GM21526 (cell line): ENCODE data around the gene CDC42BPB.

Experiments used
- ATAC-seq: cut with Tn5 transposase; IDR thresholded peaks from one replicate; pipeline ENCODE4 v1.9.1; 2021; ENCODE audit warnings: moderate library complexity; ENCODE audit not compliant: unreplicated experiment, low FRiP score

CDC42BPB gene

GRCh38 chr14:103000291-103000921 is 56.9 kb downstream of the CDC42BPB start:
- ATAC-seq = no peak

- ATAC-seq = no peak
These were observed 58.0 kb downstream of the CDC42BPB start for GRCh38 chr14:102999227-102999895.

GRCh38 chr14:102998393-102998792 is 59.0 kb downstream of the CDC42BPB start:
- no peak for ATAC-seq

- ATAC-seq = no peak
These were observed 60.4 kb downstream of the CDC42BPB start for GRCh38 chr14:102996941-102997340.

- no peak for ATAC-seq
These were observed 62.7 kb downstream of the CDC42BPB start for GRCh38 chr14:102994689-102995088.

GRCh38 chr14:102993523-102993922 is 63.8 kb downstream of the CDC42BPB start:
- no peak for ATAC-seq

GRCh38 chr14:102991376-102991775 is 66.0 kb downstream of the CDC42BPB start:
- no peak for ATAC-seq

- no peak for ATAC-seq
These were observed 69.3 kb downstream of the CDC42BPB start for GRCh38 chr14:102988054-102988453.

GRCh38 chr14:102986810-102987579 is 70.4 kb downstream of the CDC42BPB start:
- ATAC-seq = no peak

- peak; percentile 80 for ATAC-seq
These were observed 71.7 kb downstream of the CDC42BPB start for GRCh38 chr14:102985665-102986064.

- no peak for ATAC-seq
These were observed 72.8 kb downstream of the CDC42BPB start for GRCh38 chr14:102984336-102985102.

GRCh38 chr14:102983496-102983895 is 73.9 kb downstream of the CDC42BPB start:
- no peak for ATAC-seq

- ATAC-seq = no peak
These were observed 74.4 kb downstream of the CDC42BPB start for GRCh38 chr14:102982852-102983470.

- no peak for ATAC-seq
These were observed 76.9 kb downstream of the CDC42BPB start for GRCh38 chr14:102980409-102980810.

- no peak for ATAC-seq
These were observed 77.9 kb downstream of the CDC42BPB start for GRCh38 chr14:102979406-102979805.

GRCh38 chr14:102977475-102977874 is 79.9 kb downstream of the CDC42BPB start:
- ATAC-seq = no peak

GRCh38 chr14:102975662-102976061 is 81.7 kb downstream of the CDC42BPB start:
- ATAC-seq = no peak

- ATAC-seq = no peak
These were observed 83.6 kb downstream of the CDC42BPB start for GRCh38 chr14:102973706-102974285.

GRCh38 chr14:102971836-102972606 is 85.3 kb downstream of the CDC42BPB start:
- no peak for ATAC-seq
